HepG2 (cell line): Measurements from ENCODE around the gene RNF25. TPM values are rescaled to one million over a fixed set of nuclear protein-coding genes. Genes with fewer than 3 reads are reported as not detected.

Experiments used
- AGO1 ChIP-seq: fragments of 200-400 bp; formaldehyde crosslinking; IDR thresholded peaks from 2 replicates; pipeline ENCODE4 v1.6.1; 2017; ENCODE audit warnings: mild to moderate bottlenecking, low read depth, low read length, moderate library complexity; ENCODE audit not compliant: poor library complexity, severe bottlenecking
- CREM ChIP-seq, 2 experiments: sonication (generic) in 1 of 2; formaldehyde crosslinking in 1 of 2; IDR thresholded peaks; 2 replicates each; pipeline versions ENCODE4 v1.4.0 to v1.6.1; 2016 to 2020; ENCODE audit warnings: antibody characterized with exemption in 1 of 2, mild to moderate bottlenecking in 1 of 2, missing genetic modification reagents in 1 of 2
- HOXD1 ChIP-seq: sonication (generic); formaldehyde crosslinking; IDR thresholded peaks from 2 replicates; pipeline ENCODE4 v1.5.0; 2020; ENCODE audit warnings: missing genetic modification reagents
- JDP2 ChIP-seq: sonication (generic); formaldehyde crosslinking; IDR thresholded peaks from 2 replicates; pipeline ENCODE4 v1.8.1; 2022; ENCODE audit warnings: missing genetic modification reagents, borderline replicate concordance
- KDM4B ChIP-seq: sonication (generic); formaldehyde crosslinking; IDR thresholded peaks from 2 replicates; pipeline ENCODE4 v1.4.0; 2020; ENCODE audit warnings: missing genetic modification reagents
- NCOA2 ChIP-seq: sonication (generic); formaldehyde crosslinking; IDR thresholded peaks from 2 replicates; pipeline ENCODE4 v1.8.0; 2022; ENCODE audit warnings: inconsistent platforms
- TRIM24 ChIP-seq: sonication (generic); formaldehyde crosslinking; IDR thresholded peaks from 2 replicates; pipeline ENCODE4 v1.8.0; 2022; ENCODE audit warnings: mild to moderate bottlenecking, missing genetic modification reagents
- ZBTB26 ChIP-seq: IDR thresholded peaks from 2 replicates; pipeline ENCODE4 v1.6.1; 2016; ENCODE audit warnings: missing compliant biosample characterization, missing genetic modification reagents, borderline replicate concordance
- ZKSCAN1 ChIP-seq: fragments of 150-350 bp; IDR thresholded peaks from 2 replicates; pipeline ENCODE4 v1.6.1; 2014; ENCODE audit warnings: low read length
- ZMAT3 ChIP-seq: sonication (generic); formaldehyde crosslinking; conservative IDR thresholded peaks from 2 replicates; pipeline ENCODE4 v1.7.0; 2021; ENCODE audit warnings: missing genetic modification reagents
- ZNF124 ChIP-seq: sonication (generic); formaldehyde crosslinking; IDR thresholded peaks from 2 replicates; pipeline ENCODE4 v1.4.0; 2020; ENCODE audit warnings: missing genetic modification reagents
- ZNF225 ChIP-seq: sonication (generic); formaldehyde crosslinking; IDR thresholded peaks from 2 replicates; pipeline ENCODE4 v1.4.0; 2020; ENCODE audit warnings: mild to moderate bottlenecking, missing genetic modification reagents
- ZNF235 ChIP-seq: sonication (generic); formaldehyde crosslinking; IDR thresholded peaks from 2 replicates; pipeline ENCODE4 v1.8.1; 2023; ENCODE audit warnings: mild to moderate bottlenecking, missing genetic modification reagents, borderline replicate concordance
- ZNF549 ChIP-seq: sonication (generic); formaldehyde crosslinking; IDR thresholded peaks from 2 replicates; pipeline ENCODE4 v1.5.0; 2020; ENCODE audit warnings: missing genetic modification reagents
- ZNF737 ChIP-seq: sonication (generic); formaldehyde crosslinking; IDR thresholded peaks from 2 replicates; pipeline ENCODE4 v1.5.0; 2020; ENCODE audit warnings: missing genetic modification reagents, mild to moderate bottlenecking, borderline replicate concordance
- ZNF766 ChIP-seq: sonication (generic); formaldehyde crosslinking; IDR thresholded peaks from 2 replicates; pipeline ENCODE4 v1.5.0; 2020; ENCODE audit warnings: missing genetic modification reagents, borderline replicate concordance
- polyA plus RNA-seq, 8 experiments: library from polyadenylated mRNA; depleted of rRNA in 3 of 8; stranded (reverse) in 7 of 8; unstranded in 1 of 8; fragments of >200 nt; fragmentation: Illumina TruSeq in 4 of 8; extraction: Trizol in 4 of 8; gene quantifications; 2 replicates each; pipeline versions ENCODE4 v1.2.1 to v1.2.3, GENCODE V29; 2011 to 2016; ENCODE audit warnings: low read depth in 4 of 8, missing spikeins in 1 of 8, mixed read lengths in 1 of 8; ENCODE audit not compliant: insufficient read depth in 1 of 8
- total RNA-seq, 5 experiments: library from RNA; depleted of rRNA; stranded (reverse); fragments of >200 nt; fragmentation: Illumina TruSeq; extraction: Trizol; gene quantifications; 2 replicates each; pipeline ENCODE4 v1.2.3, GENCODE V29; 2016; ENCODE audit warnings: low read depth in 1 of 5
- TF ChIP-seq, protein P1 (sequence below): sonication (generic); formaldehyde crosslinking; IDR thresholded peaks from one replicate; pipeline ENCODE4 v1.5.1; 2020; ENCODE audit warnings: mild to moderate bottlenecking, missing genetic modification reagents; ENCODE audit errors: not compliant biosample characterization
- TF ChIP-seq, protein P2 (sequence below): sonication (generic); formaldehyde crosslinking; IDR thresholded peaks from 2 replicates; pipeline ENCODE4 v1.8.0; 2022; ENCODE audit warnings: mild to moderate bottlenecking, missing genetic modification reagents; ENCODE audit not compliant: insufficient replicate concordance

RNF25 gene
- total and polyA plus RNA-seq, 2 of the 13 experiments (the other 11 are each of a cell fraction or from before 2014, with no cell fraction given) = 37.0 to 87.6 TPM

- TF ChIP-seq, protein P1, sequence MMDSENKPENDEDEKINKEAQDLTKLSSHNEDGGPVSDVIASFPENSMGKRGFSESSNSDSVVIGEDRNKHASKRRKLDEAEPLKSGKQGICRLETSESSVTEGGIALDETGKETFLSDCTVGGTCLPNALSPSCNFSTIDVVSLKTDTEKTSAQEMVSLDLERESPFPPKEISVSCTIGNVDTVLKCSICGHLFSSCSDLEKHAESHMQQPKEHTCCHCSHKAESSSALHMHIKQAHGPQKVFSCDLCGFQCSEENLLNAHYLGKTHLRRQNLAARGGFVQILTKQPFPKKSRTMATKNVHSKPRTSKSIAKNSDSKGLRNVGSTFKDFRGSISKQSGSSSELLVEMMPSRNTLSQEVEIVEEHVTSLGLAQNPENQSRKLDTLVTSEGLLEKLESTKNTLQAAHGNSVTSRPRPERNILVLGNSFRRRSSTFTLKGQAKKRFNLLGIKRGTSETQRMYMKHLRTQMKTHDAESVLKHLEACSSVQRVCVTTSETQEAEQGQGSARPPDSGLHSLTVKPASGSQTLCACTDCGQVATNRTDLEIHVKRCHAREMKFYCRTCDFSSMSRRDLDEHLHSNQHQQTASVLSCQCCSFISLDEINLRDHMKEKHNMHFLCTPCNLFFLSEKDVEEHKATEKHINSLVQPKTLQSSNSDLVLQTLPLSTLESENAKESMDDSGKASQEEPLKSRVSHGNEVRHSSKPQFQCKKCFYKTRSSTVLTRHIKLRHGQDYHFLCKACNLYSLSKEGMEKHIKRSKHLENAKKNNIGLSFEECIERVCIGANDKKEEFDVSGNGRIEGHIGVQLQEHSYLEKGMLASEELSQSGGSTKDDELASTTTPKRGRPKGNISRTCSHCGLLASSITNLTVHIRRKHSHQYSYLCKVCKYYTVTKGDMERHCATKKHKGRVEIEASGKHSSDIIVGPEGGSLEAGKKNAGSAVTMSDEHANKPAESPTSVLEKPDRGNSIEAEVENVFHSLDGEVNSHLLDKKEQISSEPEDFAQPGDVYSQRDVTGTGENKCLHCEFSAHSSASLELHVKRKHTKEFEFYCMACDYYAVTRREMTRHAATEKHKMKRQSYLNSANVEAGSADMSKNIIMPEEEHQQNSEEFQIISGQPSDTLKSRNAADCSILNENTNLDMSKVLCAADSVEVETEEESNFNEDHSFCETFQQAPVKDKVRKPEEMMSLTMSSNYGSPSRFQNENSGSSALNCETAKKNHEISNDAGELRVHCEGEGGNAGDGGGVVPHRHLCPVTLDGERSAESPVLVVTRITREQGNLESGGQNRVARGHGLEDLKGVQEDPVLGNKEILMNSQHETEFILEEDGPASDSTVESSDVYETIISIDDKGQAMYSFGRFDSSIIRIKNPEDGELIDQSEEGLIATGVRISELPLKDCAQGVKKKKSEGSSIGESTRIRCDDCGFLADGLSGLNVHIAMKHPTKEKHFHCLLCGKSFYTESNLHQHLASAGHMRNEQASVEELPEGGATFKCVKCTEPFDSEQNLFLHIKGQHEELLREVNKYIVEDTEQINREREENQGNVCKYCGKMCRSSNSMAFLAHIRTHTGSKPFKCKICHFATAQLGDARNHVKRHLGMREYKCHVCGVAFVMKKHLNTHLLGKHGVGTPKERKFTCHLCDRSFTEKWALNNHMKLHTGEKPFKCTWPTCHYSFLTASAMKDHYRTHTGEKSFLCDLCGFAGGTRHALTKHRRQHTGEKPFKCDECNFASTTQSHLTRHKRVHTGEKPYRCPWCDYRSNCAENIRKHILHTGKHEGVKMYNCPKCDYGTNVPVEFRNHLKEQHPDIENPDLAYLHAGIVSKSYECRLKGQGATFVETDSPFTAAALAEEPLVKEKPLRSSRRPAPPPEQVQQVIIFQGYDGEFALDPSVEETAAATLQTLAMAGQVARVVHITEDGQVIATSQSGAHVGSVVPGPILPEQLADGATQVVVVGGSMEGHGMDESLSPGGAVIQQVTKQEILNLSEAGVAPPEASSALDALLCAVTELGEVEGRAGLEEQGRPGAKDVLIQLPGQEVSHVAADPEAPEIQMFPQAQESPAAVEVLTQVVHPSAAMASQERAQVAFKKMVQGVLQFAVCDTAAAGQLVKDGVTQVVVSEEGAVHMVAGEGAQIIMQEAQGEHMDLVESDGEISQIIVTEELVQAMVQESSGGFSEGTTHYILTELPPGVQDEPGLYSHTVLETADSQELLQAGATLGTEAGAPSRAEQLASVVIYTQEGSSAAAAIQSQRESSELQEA (CRISPR knock-in tag) = peak; percentile 99
- TF ChIP-seq ZBTB26 (CRISPR knock-in tag) (peak; percentile 81), ZNF235 (peak; percentile 97; the same call in 1 of the 2 replicates), ZMAT3 (peak; percentile 67; the same call in 1 of the 2 replicates), ZNF737 (CRISPR knock-in tag) (0 out of 2 replicates have a peak, but pooled peaks have one; percentile 37), ZKSCAN1 (no peak), TRIM24 (CRISPR knock-in tag) (no peak), ZNF225 (peak; percentile 98), ZNF549 (CRISPR knock-in tag) (0 out of 2 replicates have a peak, but pooled peaks have one; percentile 44), NCOA2 (CRISPR knock-in tag) (no peak; the same call in 1 of the 2 replicates), HOXD1 (CRISPR knock-in tag) (peak; percentile 82), KDM4B (CRISPR knock-in tag) (peak; percentile 63; the same call in 1 of the 2 replicates), ZNF124 (no peak; the same call in 1 of the 2 replicates), ZNF766 (peak; percentile 77; the same call in 1 of the 2 replicates), AGO1 (no peak), JDP2 (CRISPR knock-in tag) (no peak), CREM (IDR thresholded peaks at IDR 0.05) (peak; percentile 73), CREM (CRISPR knock-in tag; IDR thresholded peaks at IDR 0.05) (no peak)
- TF ChIP-seq, protein P2, sequence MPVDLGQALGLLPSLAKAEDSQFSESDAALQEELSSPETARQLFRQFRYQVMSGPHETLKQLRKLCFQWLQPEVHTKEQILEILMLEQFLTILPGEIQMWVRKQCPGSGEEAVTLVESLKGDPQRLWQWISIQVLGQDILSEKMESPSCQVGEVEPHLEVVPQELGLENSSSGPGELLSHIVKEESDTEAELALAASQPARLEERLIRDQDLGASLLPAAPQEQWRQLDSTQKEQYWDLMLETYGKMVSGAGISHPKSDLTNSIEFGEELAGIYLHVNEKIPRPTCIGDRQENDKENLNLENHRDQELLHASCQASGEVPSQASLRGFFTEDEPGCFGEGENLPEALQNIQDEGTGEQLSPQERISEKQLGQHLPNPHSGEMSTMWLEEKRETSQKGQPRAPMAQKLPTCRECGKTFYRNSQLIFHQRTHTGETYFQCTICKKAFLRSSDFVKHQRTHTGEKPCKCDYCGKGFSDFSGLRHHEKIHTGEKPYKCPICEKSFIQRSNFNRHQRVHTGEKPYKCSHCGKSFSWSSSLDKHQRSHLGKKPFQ (CRISPR knock-in tag) = peak; percentile 98
Measured at GRCh38 chr2:218710687-218711549, 39.1 kb upstream of the RNF25 start, which contains the start of gene TTLL4 (continued).
